ENCODE results near the gene SKP2.

DNA sequence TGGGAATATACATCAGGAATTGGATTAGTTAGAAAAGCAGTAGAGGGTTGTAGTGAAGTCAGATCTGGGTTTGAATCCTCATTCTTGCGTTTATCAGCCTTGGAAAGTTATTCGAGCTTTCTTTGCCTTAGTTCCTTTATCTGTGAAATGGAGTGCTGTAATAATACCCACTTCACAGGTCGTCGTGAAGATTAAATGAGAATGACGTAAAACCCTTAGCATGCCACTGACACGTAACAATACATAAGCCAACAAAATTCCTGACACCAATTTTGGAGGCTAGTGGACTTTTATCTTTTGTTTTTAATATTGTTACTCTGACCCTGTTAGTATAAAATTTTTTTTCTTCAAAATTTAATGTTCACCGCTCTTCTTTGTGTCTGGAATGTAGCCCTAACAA lies 3.4 kb downstream of the SKP2 start:
- no peak for TF ChIP-seq POLR2A (IDR thresholded peaks at IDR 0.05)
- TF ChIP-seq CTCF (IDR thresholded peaks at IDR 0.05), result no peak
